Inflammatory macrophage treated with lipopolysaccharide for 4 hours (primary cell): ENCODE measurements around the gene EIF2S2.
A peak's percentile ranks its signal among the peaks of the same experiment; 100 is the strongest.

ENCODE experiments used
- DNase-seq: peaks from one replicate; pipeline ENCODE4 v3.0.0-alpha.2; 2020

The EIF2S2 gene

GRCh38 chr20:34115232-34115631 is 3.2 kb upstream of the EIF2S2 start:
- DNase-seq: no peak

- no peak for DNase-seq
Observed at GRCh38 chr20:34114809-34115208, 2.8 kb upstream of the EIF2S2 start.

- DNase-seq: peak; percentile 33
Observed at GRCh38 chr20:34112600-34113101, 608 bp upstream of the EIF2S2 start.

- DNase-seq: peak; percentile 74
Observed at GRCh38 chr20:34110745-34111641, 1.1 kb downstream of the EIF2S2 start.

DNA sequence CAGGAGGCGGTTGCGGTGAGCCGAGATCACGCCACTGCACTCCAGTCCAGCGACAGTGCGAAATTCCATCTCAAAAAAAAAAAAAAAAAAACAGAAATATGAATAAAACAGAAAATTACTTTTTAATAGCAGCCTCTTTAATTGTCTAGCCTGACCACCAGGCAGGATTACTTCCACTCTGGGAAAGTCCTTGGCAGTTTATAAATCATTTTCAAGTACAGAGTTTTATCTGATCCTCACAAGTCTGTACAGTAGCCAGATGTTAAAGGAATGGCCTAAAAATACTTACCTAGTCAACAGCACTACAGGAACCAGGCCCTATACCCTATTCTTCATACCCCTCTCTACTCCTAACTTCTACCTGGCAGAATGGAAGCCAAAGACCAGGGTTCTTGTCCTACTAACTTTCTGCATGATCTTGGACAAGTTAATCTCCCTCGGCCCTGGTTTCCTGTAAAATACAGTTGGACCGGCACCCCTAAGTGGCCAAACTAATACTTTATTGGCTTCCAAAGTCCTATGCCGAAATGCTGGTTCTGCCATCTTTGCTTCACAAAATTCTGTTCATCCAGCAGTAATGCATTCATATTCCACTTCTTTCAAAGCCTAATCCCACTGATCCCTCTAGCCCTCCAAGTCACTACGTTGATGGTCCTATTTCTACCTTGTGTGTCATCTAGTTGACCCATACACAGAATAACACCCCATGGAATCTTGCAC is 1.9 kb downstream of the EIF2S2 start:
- no peak for DNase-seq

DNA sequence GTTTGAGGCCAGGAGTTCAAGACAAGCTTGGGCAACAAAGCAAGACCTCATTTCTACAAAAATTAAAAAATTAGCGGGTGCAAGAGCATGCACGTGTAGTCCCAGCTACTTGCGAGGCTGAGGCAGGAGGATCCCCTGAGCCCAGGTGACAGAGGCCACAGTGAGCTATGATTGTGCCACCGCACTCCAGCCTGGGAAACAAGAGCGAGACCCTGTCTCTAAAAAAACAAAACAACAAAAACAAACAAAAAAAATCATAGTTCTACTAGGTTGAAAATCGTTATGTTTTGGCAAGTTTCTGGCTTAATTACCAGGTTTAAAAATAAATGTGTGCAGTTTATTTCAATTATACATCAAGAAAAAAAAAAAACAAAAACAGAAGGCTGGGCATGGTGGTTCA is 2.6 kb downstream of the EIF2S2 start:
- no peak for DNase-seq

DNA sequence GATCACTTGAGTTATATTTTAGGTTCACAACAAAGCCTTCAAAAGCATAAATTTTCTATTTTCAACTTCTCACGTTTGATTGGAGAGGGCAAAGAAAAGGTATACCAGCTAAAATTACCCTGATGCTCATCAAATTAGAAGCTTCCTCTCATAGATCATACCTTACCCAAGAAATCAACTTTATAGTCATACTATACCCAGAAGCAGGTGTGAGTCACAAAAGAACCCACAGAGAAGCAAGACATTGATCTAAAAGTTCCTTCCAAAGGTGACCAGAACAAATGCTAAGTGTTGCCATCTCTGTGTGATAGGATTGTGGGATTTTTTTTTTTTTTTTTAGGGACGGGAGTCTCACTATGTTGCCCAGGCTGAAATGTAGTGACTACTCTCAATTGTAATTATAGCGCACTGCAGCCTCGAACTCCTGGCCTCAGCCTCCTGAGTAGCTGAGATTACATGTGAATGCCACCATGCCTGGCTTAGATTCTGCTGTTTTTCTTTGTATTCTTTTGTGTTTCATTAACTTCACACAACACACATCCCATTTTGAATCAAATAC is 3.3 kb downstream of the EIF2S2 start:
- no peak for DNase-seq

DNA sequence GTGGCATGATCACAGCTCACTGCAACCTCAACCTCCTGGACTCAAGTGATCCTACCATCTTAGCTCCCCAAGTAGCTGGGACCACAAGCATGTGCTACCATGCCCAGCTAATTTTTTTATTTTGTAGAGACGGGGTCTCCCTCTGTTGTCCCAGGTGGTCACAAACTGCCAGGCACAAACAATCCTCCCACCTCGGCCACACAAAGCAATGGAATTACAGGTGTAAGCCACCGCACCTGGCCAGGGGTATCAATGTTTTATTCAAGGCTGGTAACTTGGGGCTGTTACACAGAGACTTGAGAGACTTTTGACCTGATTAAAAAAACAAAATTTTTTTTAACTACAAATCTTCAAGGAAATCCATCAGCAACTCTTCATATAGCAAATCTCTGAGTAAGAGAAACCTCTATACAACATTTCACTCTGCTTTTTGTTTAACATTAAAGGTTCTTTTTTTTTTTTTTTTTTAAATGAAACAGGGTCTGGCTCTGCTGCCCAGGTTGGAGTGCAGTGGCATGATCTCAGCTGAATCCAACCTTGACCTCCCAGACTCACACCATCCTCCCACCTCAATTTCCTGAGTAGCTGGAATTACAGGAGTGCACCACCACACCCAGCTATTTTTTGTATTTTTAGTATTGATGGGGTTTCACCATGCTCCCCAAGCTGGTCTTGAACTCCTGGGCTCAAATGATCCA is 5.9 kb downstream of the EIF2S2 start:
- no peak for DNase-seq

DNA sequence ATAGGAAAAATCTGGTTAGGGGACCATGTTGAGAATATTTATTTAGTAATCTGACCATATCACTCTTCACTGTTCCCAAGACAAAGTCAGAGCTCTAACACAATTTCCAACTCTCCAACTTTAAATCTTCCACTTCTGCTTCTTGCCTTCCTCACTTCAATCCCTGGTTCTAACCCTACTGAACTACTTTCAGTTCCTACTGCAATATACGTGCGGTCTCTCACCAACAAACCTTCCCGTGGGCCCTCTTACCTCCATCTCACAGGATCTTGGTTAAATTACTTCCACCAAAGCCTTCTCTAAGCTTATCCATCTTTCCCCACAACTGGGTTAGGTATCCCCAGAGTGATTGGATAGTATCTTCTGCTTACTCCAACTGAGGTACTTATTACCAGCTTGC is 8.0 kb downstream of the EIF2S2 start:
- peak; percentile 17 for DNase-seq

GRCh38 chr20:34102342-34102741 is 9.7 kb downstream of the EIF2S2 start:
- no peak for DNase-seq

GRCh38 chr20:34100576-34100975 is 11.5 kb downstream of the EIF2S2 start:
- DNase-seq: no peak

GRCh38 chr20:34099675-34100074 is 12.4 kb downstream of the EIF2S2 start:
- DNase-seq: no peak

- DNase-seq: no peak
Observed at GRCh38 chr20:34098570-34098969, 13.5 kb downstream of the EIF2S2 start.

DNA sequence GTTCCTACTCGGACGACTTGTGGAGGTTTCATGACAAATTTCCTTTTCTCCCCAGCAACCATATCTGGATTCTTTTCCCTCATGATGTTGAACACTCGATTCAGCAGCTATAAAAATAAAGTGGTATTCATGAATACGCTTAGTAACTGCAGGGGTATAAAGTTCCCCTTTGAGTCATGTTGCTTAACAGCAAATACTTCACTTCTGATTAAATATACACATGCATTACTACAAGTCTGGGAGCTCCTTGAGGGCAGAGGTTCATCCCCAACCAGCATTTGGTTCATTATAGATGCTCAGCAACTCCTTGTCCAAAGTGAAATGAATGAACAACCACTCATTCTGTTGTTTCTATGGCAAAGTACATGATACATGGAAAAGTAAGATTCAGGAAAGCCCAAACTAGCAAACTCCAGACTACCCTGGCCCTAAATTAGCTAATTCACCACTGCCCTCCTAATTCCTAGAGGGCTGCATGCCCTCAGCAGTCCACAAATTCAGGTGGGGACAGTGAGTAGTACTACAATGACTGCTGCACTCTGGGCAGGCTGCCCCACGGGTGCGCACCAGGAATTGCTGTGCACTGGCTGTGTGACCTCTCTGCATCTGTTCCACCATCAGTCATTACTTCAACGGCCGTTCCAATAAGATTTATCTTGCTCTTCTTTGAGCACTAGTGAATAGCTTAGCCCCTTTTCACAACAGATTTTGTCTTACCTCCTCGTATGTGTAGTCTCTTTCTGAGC is 15.2 kb downstream of the EIF2S2 start:
- DNase-seq: no peak

DNA sequence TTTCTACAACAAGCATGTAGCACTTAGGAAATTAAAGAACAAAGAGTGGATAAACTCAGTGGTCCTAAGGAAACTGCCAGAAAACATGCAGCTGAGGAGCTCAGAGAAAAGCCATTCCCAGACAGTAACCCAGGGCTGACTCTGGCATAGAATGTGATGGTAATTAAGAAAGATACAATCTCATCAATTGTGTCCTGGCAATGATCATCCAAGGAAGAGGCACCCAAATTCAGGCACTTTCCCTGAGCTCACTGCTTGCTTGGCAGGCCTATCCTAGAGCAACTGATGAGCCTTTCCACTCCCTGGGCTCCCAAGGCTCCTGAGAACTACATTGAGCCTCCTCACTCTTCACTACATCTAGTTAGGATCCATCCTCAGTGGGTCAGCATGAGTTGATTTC is 16.2 kb downstream of the EIF2S2 start:
- no peak for DNase-seq

DNA sequence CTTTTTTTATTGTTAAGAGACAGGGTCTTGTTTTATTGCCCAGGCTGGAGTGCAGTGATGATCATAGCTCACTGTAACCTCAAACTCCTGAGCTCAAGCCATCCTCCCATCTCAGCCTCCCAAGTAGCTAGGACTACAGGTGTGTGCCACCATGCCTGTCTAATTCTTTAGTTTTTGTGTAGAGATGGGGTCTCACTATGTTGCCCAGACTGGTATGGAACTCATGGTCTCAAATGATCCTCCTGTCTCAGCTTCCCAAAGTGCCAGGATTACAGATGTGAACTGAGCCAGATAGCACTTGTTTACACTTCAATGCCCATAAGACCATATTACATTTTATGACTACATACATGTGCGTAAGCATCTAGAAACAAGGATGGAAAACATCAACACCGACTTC is 18.1 kb downstream of the EIF2S2 start:
- DNase-seq: no peak

GRCh38 chr20:34091637-34092200 is 20.3 kb downstream of the EIF2S2 start:
- DNase-seq: no peak

- no peak for DNase-seq
Observed at GRCh38 chr20:34090645-34091044, 21.4 kb downstream of the EIF2S2 start.

DNA sequence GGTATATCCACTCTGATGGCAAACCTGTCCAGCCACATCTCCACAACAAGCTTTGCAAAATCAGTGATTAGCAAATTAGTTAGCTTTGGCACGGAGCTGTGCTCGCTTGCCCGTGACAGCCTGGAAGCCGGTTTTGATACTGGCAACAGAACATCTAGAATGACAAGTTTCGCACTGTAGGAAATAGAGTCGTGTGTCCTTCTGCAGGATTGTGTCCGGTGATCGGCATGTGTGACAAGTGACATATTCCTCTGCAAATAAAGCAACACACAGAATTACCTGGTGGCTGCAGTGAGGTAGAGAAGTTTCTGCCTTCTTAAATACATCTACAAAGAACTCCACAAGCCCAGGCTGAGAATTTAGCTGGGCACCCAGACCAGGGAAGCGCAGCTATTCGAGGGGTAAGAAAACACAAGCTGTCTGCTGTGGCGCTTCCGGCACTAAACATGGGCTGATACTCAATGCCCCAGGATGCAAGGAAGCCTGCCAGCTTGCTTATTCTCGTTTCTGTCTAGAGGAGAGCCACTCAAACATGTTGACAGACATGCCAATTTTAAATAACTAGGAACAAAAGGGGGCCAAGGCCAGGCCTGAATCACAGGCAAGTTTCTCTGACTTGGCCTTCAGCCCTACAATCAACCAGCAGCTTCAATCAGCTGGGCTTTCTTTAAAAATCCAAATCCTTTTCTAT is 22.2 kb downstream of the EIF2S2 start:
- DNase-seq: no peak

DNA sequence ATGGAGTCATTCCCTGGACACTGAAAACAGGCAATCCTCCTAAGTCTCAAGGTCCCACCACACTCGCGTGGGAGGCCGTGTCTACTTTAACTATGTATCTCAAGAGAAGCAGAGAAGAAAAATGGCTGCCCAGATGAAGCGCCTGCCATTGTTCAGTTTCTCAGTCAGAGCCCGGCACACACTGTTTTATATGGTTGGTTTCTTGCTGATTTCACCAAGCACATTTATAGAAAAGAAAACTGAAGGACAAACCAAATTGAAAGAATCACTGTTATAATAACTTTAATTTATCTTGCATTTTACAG is 22.9 kb downstream of the EIF2S2 start:
- DNase-seq: no peak

- DNase-seq: no peak
Observed at GRCh38 chr20:34088305-34089174, 23.5 kb downstream of the EIF2S2 start.
